ENCODE measurements around the gene TENM4.

Gene TENM4

DNA sequence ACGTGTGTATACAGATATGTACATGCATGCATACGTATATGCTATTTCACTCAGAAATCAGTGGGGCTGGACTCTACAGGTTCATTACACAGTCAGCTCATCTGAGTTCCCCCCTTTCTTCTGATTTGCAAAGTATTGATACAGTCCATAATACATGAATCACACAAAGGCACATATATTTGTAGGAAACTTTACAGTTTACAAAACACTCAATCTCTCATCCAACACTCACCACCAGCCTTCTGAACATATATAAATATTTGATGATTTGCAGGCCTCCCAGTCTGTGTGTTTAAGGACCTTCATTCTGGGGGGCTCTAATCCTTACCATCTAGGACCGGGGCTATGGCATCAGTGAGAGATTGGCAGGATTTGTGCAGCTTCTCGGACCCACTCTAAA, 293.8 kb downstream of the TENM4 start:
- TF ChIP-seq FOXP2 (optimal IDR thresholded peaks at IDR 0.05; ENCODE audit: borderline replicate concordance, extremely low read depth, extremely low read length, insufficient read depth) (no peak), POLR2AphosphoS5 (IDR thresholded peaks at IDR 0.05; ENCODE audit: low read depth, low read length) (no peak), TAF1 (IDR thresholded peaks at IDR 0.05; ENCODE audit: borderline replicate concordance, insufficient read depth, low read length) (no peak), SIN3A (IDR thresholded peaks at IDR 0.05; ENCODE audit: borderline replicate concordance, insufficient read depth, low read length) (no peak)
- TF ChIP-seq, protein P1, sequence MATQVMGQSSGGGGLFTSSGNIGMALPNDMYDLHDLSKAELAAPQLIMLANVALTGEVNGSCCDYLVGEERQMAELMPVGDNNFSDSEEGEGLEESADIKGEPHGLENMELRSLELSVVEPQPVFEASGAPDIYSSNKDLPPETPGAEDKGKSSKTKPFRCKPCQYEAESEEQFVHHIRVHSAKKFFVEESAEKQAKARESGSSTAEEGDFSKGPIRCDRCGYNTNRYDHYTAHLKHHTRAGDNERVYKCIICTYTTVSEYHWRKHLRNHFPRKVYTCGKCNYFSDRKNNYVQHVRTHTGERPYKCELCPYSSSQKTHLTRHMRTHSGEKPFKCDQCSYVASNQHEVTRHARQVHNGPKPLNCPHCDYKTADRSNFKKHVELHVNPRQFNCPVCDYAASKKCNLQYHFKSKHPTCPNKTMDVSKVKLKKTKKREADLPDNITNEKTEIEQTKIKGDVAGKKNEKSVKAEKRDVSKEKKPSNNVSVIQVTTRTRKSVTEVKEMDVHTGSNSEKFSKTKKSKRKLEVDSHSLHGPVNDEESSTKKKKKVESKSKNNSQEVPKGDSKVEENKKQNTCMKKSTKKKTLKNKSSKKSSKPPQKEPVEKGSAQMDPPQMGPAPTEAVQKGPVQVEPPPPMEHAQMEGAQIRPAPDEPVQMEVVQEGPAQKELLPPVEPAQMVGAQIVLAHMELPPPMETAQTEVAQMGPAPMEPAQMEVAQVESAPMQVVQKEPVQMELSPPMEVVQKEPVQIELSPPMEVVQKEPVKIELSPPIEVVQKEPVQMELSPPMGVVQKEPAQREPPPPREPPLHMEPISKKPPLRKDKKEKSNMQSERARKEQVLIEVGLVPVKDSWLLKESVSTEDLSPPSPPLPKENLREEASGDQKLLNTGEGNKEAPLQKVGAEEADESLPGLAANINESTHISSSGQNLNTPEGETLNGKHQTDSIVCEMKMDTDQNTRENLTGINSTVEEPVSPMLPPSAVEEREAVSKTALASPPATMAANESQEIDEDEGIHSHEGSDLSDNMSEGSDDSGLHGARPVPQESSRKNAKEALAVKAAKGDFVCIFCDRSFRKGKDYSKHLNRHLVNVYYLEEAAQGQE (IDR thresholded peaks at IDR 0.05; ENCODE audit: insufficient read depth in 1 of 2, low read depth in 2 of 2, low read length in 2 of 2) = no peak

DNA sequence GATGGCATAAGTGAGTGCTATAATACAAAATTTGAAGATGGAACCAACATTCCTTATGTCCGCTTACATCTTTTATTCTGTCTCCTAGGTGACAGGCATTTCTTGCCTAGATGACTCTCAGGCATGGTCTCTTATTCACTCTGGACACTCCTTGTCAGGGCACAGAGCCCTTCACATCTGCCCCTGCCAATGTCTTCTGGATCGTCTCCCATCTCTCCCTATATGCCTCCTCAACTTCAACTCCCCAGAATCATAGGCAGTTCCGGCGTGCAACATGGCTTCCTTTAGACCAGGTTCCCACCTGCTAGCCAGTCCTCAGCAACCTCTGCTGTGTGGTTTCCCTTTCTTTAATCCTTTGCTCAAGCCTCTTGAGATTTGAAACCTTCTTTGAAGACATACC, 300.9 kb downstream of the TENM4 start:
- TF ChIP-seq, protein P1 (IDR thresholded peaks at IDR 0.05; ENCODE audit: insufficient read depth in 1 of 2, low read depth in 2 of 2, low read length in 2 of 2) = no peak
- no peak for TF ChIP-seq TAF1 (IDR thresholded peaks at IDR 0.05; ENCODE audit: borderline replicate concordance, insufficient read depth, low read length)
- TF ChIP-seq POLR2AphosphoS5 (IDR thresholded peaks at IDR 0.05; ENCODE audit: low read depth, low read length) = no peak
- no peak for TF ChIP-seq SIN3A (IDR thresholded peaks at IDR 0.05; ENCODE audit: borderline replicate concordance, insufficient read depth, low read length)
- no peak for TF ChIP-seq FOXP2 (optimal IDR thresholded peaks at IDR 0.05; ENCODE audit: borderline replicate concordance, extremely low read depth, extremely low read length, insufficient read depth)

DNA sequence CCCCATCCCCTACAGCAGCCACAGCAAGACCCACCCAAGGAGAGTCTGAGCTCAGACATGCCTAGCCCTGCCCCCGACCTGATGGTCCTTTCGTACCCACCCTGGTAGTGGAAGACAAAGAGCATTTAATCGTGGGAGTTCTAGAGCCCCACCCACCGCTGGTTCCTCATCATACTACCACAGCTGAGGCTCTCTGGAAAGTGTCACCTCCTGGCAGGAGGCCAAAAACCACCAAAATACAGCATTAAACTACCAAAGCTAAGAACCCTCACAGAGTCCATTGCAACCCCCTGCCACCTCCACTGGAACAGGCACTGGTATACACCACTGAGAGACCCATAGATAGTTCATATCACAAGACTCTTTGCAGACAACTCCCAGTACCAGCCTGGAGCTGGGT, 311.1 kb downstream of the TENM4 start:
- no peak for TF ChIP-seq TAF1 (IDR thresholded peaks at IDR 0.05; ENCODE audit: borderline replicate concordance, insufficient read depth, low read length)
- TF ChIP-seq SIN3A (IDR thresholded peaks at IDR 0.05; ENCODE audit: borderline replicate concordance, insufficient read depth, low read length) = no peak
- TF ChIP-seq FOXP2 (optimal IDR thresholded peaks at IDR 0.05; ENCODE audit: borderline replicate concordance, extremely low read depth, extremely low read length, insufficient read depth) = no peak
- TF ChIP-seq, protein P1 (IDR thresholded peaks at IDR 0.05; ENCODE audit: insufficient read depth in 1 of 2, low read depth in 2 of 2, low read length in 2 of 2) = no peak
- TF ChIP-seq POLR2AphosphoS5 (IDR thresholded peaks at IDR 0.05; ENCODE audit: low read depth, low read length) = no peak

DNA sequence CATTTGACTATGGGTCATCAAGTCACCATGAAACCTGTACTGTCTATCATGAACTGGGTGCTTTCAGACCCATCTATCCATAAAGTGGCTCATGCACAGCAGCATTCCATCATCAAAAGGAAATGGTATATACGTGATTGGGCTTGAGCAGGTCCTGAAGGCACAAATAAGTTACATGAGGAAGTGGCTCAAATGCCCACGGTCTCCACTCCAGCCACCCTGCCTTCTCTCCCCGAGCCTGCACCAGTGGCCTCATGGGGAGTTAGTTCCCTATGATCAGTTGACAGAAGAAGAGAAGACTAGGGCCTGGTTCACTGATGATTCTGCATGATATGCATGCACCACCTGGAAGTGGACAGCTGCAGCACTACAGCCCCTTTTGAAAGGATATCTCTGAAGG, 312.5 kb downstream of the TENM4 start:
- no peak for TF ChIP-seq SIN3A (IDR thresholded peaks at IDR 0.05; ENCODE audit: borderline replicate concordance, insufficient read depth, low read length)
- TF ChIP-seq POLR2AphosphoS5 (IDR thresholded peaks at IDR 0.05; ENCODE audit: low read depth, low read length) = no peak
- no peak for TF ChIP-seq TAF1 (IDR thresholded peaks at IDR 0.05; ENCODE audit: borderline replicate concordance, insufficient read depth, low read length)
- TF ChIP-seq FOXP2 (optimal IDR thresholded peaks at IDR 0.05; ENCODE audit: borderline replicate concordance, extremely low read depth, extremely low read length, insufficient read depth) = no peak
- TF ChIP-seq, protein P1 (IDR thresholded peaks at IDR 0.05; ENCODE audit: insufficient read depth in 1 of 2, low read depth in 2 of 2, low read length in 2 of 2) = no peak

DNA sequence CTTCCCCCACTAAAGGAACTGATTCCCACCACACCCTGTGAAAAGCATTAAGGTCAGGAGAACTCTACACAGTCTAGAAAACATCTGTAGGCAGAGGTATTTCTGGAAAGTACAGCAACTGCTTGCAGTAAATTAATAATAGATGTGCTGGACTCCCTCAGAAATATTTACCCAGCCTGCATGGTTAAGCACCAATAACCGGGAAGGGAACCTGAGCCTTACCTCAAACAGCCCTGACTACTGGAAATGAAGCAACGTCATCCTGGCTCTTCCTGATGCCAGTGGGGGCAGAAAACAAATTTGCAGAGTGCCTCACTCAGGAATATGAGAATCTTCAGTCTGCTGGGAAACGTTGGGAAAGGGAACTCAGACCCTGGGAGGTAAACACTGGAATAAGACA, 318.1 kb downstream of the TENM4 start:
- TF ChIP-seq POLR2AphosphoS5 (IDR thresholded peaks at IDR 0.05; ENCODE audit: low read depth, low read length) (no peak), FOXP2 (optimal IDR thresholded peaks at IDR 0.05; ENCODE audit: borderline replicate concordance, extremely low read depth, extremely low read length, insufficient read depth) (no peak), TAF1 (IDR thresholded peaks at IDR 0.05; ENCODE audit: borderline replicate concordance, insufficient read depth, low read length) (no peak), SIN3A (IDR thresholded peaks at IDR 0.05; ENCODE audit: borderline replicate concordance, insufficient read depth, low read length) (no peak)
- TF ChIP-seq, protein P1 (IDR thresholded peaks at IDR 0.05; ENCODE audit: insufficient read depth in 1 of 2, low read depth in 2 of 2, low read length in 2 of 2) = no peak
